Urinary bladder (tissue), 4 donors: ENCODE results near the gene ARPC5L. TPM values are rescaled to one million over a fixed set of nuclear protein-coding genes. Genes with fewer than 3 reads are reported as not detected.

Experiments
- DNase-seq: peaks from one replicate; pipeline ENCODE4 v3.0.0-alpha.2; 2015; ENCODE audit errors: extremely low spot score
- H3K27ac ChIP-seq: one replicate; pipeline ENCODE4 v1.5.1; 2013; ENCODE audit warnings: low read depth, mild to moderate bottlenecking, moderate library complexity
- H3K36me3 ChIP-seq: one replicate; pipeline ENCODE4 v1.6.1; 2013; ENCODE audit warnings: mild to moderate bottlenecking, moderate library complexity; ENCODE audit not compliant: insufficient read depth
- H3K4me1 ChIP-seq: one replicate; pipeline ENCODE4 v1.6.1; 2013; ENCODE audit warnings: mild to moderate bottlenecking, moderate library complexity; ENCODE audit not compliant: insufficient read depth
- H3K4me3 ChIP-seq: one replicate; pipeline ENCODE4 v1.5.1; 2013; ENCODE audit warnings: low read depth, low read length
- WGBS: extraction: QIAGEN DNeasy Blood & Tissue Kit; methylation state at CpG from one replicate; pipeline ENCODE4 v1.1.7; 2013; 5-methylcytosine and 5-hydroxymethylcytosine counted together
- polyA plus RNA-seq: library from polyadenylated mRNA; stranded (reverse); fragments of 200-250 nt; gene quantifications from one replicate; pipeline ENCODE4 v1.2.3, GENCODE V29; 2013
- total RNA-seq: library from RNA; depleted of rRNA; stranded (reverse); fragments of >200 nt; gene quantifications from one replicate; pipeline ENCODE4 v1.2.3, GENCODE V29; 2014
- donor health status: healthy with polysubstance abuse.
- donor health status: healthy.

The ARPC5L gene
- total and polyA plus RNA-seq, 2 donors, result 8.8 to 30.3 TPM

DNA sequence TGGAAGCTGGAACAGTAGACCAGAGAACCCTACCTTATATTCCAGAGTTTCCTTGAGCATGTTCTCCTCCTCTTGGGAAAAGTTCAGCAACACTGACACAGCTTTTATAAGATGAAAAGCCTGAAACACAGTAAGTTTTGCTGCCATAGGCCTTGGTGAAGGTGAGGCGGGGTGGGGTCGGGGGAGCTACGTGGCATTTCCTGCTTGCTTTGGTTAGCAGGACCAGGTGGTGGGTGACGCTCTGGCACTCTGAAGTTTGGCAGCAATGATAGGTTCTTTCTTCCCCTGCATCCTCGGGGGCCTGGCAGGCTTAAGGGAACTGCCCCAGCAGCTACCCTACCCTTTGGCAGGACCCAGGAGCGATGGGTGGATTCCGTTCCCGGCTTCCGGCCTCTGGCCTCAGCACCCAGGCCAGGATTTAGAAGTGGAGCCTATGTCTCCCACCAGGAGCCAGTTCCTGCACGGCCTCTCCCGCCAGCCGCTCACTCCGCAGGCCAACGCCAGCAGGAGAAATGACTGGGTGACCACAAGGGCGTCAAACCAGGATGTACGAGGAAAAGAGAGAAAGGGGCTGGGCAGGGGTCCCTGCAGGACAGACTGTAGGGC is 19.3 kb downstream of the ARPC5L start:
- H3K27ac ChIP-seq, result no peak overlapping the region
- H3K4me1 ChIP-seq, result no peaks in the 10 kb centered on the region
- no peak for DNase-seq
- no peaks in the 10 kb centered on the region for H3K36me3 ChIP-seq
- H3K4me3 ChIP-seq, result no peak overlapping the region
- 92% methylated on average over 16 of the region's 16 CpGs for WGBS

DNA sequence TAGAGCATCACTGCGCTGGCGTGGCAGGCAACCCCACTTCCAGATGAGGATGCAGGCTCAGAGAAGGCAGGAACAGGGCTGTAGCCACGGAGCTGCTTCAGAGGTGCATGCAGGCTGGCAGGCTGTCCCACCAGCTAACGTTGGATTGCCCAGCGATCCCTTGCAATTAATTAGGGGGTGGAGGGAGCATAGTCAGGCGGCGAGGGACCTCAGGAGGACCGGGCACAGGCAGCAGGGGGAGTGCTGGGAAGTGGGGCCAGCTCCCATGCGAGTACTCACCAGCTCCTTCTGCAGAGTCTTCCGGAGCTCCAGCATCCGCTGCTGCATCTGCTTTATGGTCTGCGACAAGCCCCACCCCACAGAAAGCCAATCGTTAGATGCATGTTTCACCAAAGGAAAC is 20.3 kb downstream of the ARPC5L start:
- no peaks in the 10 kb centered on the region for H3K36me3 ChIP-seq
- H3K4me3 ChIP-seq, result no peak overlapping the region
- no peak for DNase-seq
- WGBS, result 73% methylated on average over 13 of the region's 13 CpGs
- H3K4me1 ChIP-seq, result no peaks in the 10 kb centered on the region
- H3K27ac ChIP-seq, result no peak overlapping the region

DNA sequence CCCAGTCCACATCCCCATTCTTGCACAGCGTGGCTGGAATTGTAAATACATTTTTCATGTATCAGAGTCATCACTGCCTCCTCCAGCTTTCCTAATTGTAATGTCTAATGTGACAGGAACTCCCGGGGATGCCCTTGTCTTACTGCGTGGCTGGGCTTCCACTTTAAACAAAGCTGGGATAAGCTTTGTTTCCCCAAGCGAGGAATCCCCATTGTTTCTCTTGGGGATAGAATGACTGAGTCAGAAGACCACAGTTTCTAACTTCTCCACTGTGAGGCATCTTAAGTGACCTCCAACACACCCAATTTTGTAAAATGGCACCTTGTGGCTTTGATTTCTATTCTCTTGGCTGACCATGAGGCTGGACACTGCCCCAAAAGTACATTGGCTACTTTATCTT is 22.4 kb downstream of the ARPC5L start:
- Histone ChIP-seq H3K36me3 (peaks cover 3% of the 10 kb centered on the region), H3K4me3 (no peak overlapping the region), H3K27ac (no peak overlapping the region), H3K4me1 (no peaks in the 10 kb centered on the region)
- WGBS, result 82% methylated on average over 4 of the region's 4 CpGs
- no peak for DNase-seq

- Histone ChIP-seq H3K4me3 (no peak overlapping the region), H3K27ac (no peak overlapping the region), H3K36me3 (peaks cover 3% of the 10 kb centered on the region), H3K4me1 (no peaks in the 10 kb centered on the region)
- 91% methylated on average over 4 of the region's 4 CpGs for WGBS
- no peak for DNase-seq
Observed at GRCh38 chr9:124885551-124885950, 23.6 kb downstream of the ARPC5L start.

GRCh38 chr9:124886461-124886860 is 24.5 kb downstream of the ARPC5L start:
- DNase-seq, result no peak
- H3K4me1 ChIP-seq, result no peaks in the 10 kb centered on the region
- H3K36me3 ChIP-seq, result peaks cover 3% of the 10 kb centered on the region
- no peak overlapping the region for H3K4me3 ChIP-seq
- H3K27ac ChIP-seq, result no peak overlapping the region
- WGBS, result 89% methylated on average over 10 of the region's 10 CpGs

DNA sequence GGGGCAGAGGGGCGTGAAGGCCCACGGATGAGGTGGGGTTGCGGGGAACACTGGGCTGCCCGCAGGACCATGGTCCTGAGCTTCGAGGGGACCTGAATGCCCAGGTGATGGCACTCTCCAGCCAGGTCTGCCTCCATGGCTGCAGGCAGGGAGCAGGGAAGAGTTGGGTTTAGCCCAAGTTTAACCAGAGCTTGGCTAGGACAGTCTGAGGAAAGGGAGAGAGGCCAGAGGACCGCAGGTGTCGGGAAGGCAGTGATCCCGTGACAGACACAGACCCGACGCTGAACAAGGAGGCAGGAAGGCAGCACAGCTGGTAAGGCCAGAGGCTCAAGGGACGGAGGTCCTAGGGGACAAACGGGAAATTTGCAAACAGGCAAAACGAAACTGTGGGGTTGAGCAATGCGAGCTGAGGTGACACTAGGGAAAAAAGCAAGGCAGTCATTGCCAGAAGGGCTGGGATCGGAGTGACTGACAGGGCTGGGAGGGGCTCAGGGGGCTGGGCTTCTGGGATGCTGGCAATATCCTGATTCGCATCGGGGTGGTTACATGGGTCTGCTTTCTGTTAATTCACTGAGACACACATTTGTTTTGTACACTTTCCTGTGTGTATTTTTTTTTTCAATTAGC is 25.0 kb downstream of the ARPC5L start:
- peaks cover 3% of the 10 kb centered on the region for H3K36me3 ChIP-seq
- no peaks in the 10 kb centered on the region for H3K4me1 ChIP-seq
- H3K27ac ChIP-seq, result no peak overlapping the region
- WGBS, result 84% methylated on average over 17 of the region's 17 CpGs
- H3K4me3 ChIP-seq, result no peak overlapping the region
- no peak for DNase-seq

DNA sequence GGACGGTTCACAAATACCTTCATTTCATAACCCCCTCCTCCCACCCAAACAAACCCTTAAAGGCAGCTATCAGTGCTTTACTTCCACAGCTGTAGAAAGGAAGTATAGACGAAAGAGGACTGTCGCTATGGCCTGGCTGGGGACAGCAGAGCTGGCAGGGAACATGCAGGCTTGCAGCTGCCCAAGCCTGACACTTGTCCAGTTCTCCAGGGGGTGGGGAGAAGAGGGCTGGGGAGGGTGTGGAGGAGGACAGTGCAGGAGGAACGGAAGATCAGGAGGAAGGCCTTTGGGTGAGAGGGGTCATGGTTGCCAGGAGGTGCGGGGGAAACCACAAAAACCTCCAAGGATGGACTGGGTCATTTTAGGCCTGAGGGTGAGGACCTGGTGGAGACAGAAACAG is 25.9 kb downstream of the ARPC5L start:
- Histone ChIP-seq H3K4me1 (no peaks in the 10 kb centered on the region), H3K4me3 (no peak overlapping the region), H3K36me3 (peaks cover 3% of the 10 kb centered on the region), H3K27ac (no peak overlapping the region)
- 80% methylated on average over 5 of the region's 5 CpGs for WGBS
- no peak for DNase-seq

DNA sequence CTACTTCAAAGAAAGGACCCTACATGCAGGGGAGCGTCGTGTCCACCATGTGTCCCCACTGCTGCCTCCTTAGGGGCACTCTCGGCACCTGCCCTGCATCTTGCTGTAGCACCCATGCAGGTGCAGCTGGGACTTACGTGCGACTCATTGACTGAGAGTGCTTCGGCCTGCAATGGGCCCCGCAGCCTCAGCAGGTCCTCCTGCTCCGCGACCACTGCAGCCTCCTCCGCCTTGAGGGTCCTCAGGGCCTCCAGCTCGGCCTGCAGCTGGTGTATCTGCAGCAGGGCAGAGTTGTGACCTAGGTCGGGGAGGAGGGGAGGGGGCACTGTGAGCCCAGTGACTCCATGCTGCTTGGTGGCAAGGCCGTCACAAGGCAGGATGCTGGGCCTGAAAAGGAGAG is 27.1 kb downstream of the ARPC5L start:
- no peak overlapping the region for H3K27ac ChIP-seq
- H3K36me3 ChIP-seq, result peaks cover 3% of the 10 kb centered on the region
- H3K4me1 ChIP-seq, result no peaks in the 10 kb centered on the region
- 96% methylated on average over 13 of the region's 13 CpGs for whole genome bisulfite sequencing
- no peak overlapping the region for H3K4me3 ChIP-seq
- DNase-seq, result no peak

DNA sequence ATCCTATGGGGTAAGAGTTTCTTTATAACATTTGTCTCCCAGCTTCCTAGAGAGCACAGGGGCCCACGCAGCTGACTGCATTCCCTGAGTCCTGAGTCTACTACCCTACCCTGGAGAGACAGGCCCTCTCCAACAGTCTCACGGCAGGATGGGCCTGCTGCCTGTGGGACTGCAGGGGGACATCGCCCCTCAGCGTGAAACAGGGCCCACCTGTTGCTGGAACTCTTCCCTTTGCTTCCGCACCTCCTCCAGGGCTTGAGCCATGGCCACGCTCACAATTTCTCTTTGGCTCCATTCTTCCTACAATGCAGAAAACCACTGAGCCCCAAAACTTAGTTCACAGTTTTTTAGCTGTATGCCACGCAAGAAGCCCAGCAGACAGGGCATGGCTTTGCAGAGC is 28.2 kb downstream of the ARPC5L start:
- H3K27ac ChIP-seq, result no peak overlapping the region
- no peak overlapping the region for H3K4me3 ChIP-seq
- peaks cover 3% of the 10 kb centered on the region for H3K36me3 ChIP-seq
- 95% methylated on average over 7 of the region's 7 CpGs for WGBS
- no peak for DNase-seq
- H3K4me1 ChIP-seq, result no peaks in the 10 kb centered on the region

GRCh38 chr9:124894035-124894740 is 32.3 kb downstream of the ARPC5L start:
- Histone ChIP-seq H3K36me3 (peaks cover under 1% of the 10 kb centered on the region), H3K4me1 (no peaks in the 10 kb centered on the region), H3K4me3 (no peak overlapping the region), H3K27ac (no peak overlapping the region)
- WGBS, result 80% methylated on average over 9 of the region's 9 CpGs
- no peak for DNase-seq

- Histone ChIP-seq H3K27ac (no peak overlapping the region), H3K4me3 (no peak overlapping the region), H3K36me3 (peaks cover 2% of the 10 kb centered on the region), H3K4me1 (no peaks in the 10 kb centered on the region)
- DNase-seq, result no peak
Observed at GRCh38 chr9:124894741-124895170, 32.8 kb downstream of the ARPC5L start.

GRCh38 chr9:124897570-124898460 is 35.9 kb downstream of the ARPC5L start:
- 92% methylated on average over 6 of the region's 6 CpGs for WGBS
- H3K4me1 ChIP-seq, result no peaks in the 10 kb centered on the region
- H3K4me3 ChIP-seq, result no peak overlapping the region
- DNase-seq, result no peak
- no peak overlapping the region for H3K27ac ChIP-seq
- H3K36me3 ChIP-seq, result peaks cover 2% of the 10 kb centered on the region

DNA sequence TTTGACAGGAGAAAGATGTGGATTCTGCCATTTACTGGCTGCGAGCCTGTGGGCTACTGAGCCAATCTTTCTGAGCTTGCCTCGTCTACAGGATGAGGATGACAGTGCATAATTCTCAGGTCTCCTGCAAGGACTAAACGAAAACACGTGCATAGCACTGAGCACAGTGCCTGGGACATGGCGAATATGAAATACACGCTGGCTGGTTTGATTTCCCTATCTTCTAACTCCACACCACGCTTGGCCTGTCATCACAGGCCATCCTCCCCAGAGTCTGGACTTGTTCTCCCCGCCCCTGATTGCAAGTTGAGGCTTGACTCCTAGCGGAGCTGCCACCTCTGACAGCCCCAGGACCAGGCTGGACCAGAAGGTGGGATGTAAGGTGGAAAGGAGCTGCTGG is 37.9 kb downstream of the ARPC5L start:
- H3K36me3 ChIP-seq, result peaks cover 2% of the 10 kb centered on the region
- DNase-seq, result no peak
- 87% methylated on average over 9 of the region's 9 CpGs for WGBS
- no peaks in the 10 kb centered on the region for H3K4me1 ChIP-seq
- H3K4me3 ChIP-seq, result no peak overlapping the region
- H3K27ac ChIP-seq, result no peak overlapping the region
